Effector memory CD8-positive, alpha-beta T cell (primary cell): ENCODE data around the gene TUBGCP5.
"Not testable (repeated sequence)": the region's sequence is repeated elsewhere in the genome, so short reads cannot be mapped to it uniquely, and the experiment has no call there.

Source experiments
- ATAC-seq: fragments of 150-1000 bp; cut with Tn5 transposase; replicated peaks from 2 replicates; pipeline ENCODE4 v1.10.0; 2021; ENCODE audit warnings: mild to moderate bottlenecking, moderate library complexity
- DNase-seq, 3 experiments: peaks; one replicate each; pipeline ENCODE4 v3.0.0; 2021
- H3K27ac Mint-ChIP-seq, 2 donors: one replicate each; pipeline ENCODE4 v1.8.0; 2022; ENCODE audit warnings: mild to moderate bottlenecking in 2 of 2, mixed read lengths in 2 of 2, moderate library complexity in 2 of 2
- H3K27me3 Mint-ChIP-seq, 2 donors: one replicate each; pipeline ENCODE4 v1.8.0; 2022; ENCODE audit warnings: mixed read lengths in 2 of 2
- H3K36me3 Mint-ChIP-seq: one replicate; pipeline ENCODE4 v1.8.0; 2022; ENCODE audit warnings: mild to moderate bottlenecking, moderate library complexity, mixed read lengths; ENCODE audit not compliant: insufficient read depth
- H3K4me1 Mint-ChIP-seq, 2 donors: one replicate each; pipeline ENCODE4 v1.8.0; 2022; ENCODE audit warnings: low read depth in 2 of 2, mixed read lengths in 2 of 2
- H3K4me3 Mint-ChIP-seq, 2 donors: one replicate each; pipeline ENCODE4 v1.8.0; 2022; ENCODE audit warnings: mild to moderate bottlenecking in 2 of 2, mixed read lengths in 2 of 2, moderate library complexity in 2 of 2
- H3K9me3 Mint-ChIP-seq, 2 donors: one replicate each; pipeline ENCODE4 v1.8.0; 2022; ENCODE audit warnings: mixed read lengths in 2 of 2

The TUBGCP5 gene

DNA sequence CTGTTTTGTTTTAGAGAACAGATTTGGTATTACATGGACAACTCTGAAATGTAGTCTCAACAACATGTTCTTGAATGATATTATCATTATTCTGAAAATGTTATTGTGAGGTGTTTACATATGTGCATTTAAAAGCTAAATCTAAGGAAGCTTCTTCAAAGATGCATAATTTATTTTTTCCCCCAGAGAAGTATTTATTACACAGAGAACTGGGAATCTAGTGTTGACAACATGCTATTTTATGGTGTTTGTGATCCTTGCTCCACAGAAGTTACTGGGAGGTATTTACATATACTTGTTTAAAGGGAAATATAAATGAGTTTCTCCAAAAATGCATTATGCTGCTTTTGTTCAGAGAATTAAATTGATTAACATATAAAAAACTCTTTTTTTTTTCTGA, 18.3 kb upstream of the TUBGCP5 start:
- Mint-ChIP-seq H3K4me3 (no peak overlapping the region), H3K4me1 (no peaks in the 10 kb centered on the region), H3K36me3 (peaks cover 3% of the 10 kb centered on the region), H3K9me3 (peaks cover 0 to 2% of the 10 kb centered on the region in 2 donors), H3K27ac (no peak overlapping the region), H3K27me3 (peaks cover 0 to 14% of the 10 kb centered on the region in 2 donors)
- DNase-seq (no peak), ATAC-seq (no peak)

DNA sequence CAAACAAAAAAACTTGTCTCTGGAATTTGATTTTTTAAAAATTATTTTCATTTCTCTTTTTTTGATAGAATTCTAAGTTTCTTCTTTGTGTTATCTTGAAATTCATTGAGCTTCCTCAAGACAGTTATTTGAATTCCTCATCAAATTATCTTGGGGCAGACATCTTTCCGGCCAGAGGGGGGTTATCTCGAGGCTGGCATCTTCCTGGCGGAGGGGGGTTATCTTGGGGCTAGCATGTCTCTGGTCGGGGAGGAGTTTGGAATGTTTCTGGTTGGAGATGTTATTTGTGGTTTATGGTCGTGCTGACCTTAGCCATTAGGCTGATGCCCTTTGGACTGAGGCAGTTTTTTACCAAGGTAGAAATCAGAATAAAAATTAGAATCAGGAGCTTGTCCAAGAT, 15.9 kb upstream of the TUBGCP5 start:
- ATAC-seq (no peak), DNase-seq (no peak)
- Mint-ChIP-seq H3K36me3 (no peaks in the 10 kb centered on the region), H3K4me1 (no peaks in the 10 kb centered on the region), H3K27ac (no peak overlapping the region), H3K9me3 (peaks cover 0 to 2% of the 10 kb centered on the region in 2 donors), H3K27me3 (peaks cover 0 to 14% of the 10 kb centered on the region in 2 donors), H3K4me3 (no peak overlapping the region)

DNA sequence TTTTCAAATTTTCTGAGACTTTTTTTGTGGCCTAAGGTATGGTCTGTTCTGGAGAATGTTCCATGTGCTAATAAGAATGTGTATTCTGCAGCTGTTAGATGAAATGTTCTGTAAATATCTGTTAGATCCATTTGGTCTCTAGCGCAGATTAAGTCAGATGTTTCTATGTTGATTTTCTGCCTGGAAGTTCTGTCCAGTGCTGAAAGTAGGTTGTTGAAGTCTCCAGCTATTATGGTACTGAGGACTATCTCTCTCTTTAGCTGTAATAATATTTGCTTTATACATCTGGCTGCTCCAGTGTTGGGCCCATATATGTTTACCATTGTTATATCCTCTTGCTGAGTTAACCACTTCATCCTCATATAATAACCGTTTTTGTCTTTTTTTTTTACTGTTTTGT, 13.2 kb upstream of the TUBGCP5 start:
- Mint-ChIP-seq H3K27me3 (peaks cover 0 to 14% of the 10 kb centered on the region in 2 donors), H3K4me3 (no peak overlapping the region), H3K9me3 (peaks cover 0 to 2% of the 10 kb centered on the region in 2 donors), H3K36me3 (no peaks in the 10 kb centered on the region), H3K27ac (no peak overlapping the region), H3K4me1 (no peaks in the 10 kb centered on the region)
- no peak for DNase-seq
- ATAC-seq = no peak

DNA sequence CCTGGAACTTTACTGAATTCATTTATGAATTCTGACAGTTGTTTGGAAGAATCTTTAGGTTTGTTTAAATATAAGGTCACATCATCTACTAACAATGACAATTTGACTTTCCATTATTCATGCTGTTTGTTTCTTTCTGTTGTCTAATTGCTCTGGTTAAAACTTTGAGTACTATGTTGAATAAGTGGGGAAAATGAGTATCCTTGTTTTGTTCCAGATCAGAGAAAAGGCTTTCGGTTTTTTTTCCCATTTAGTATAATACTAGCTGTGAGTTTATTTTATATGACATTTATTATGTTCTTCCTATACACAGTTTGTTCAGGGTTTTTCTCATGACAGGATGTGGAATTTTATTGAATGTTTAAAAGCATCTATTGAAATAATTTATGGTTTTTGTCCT, 11.3 kb upstream of the TUBGCP5 start:
- Mint-ChIP-seq H3K36me3 (no peaks in the 10 kb centered on the region), H3K27me3 (peaks cover 0 to 5% of the 10 kb centered on the region in 2 donors), H3K4me1 (no peaks in the 10 kb centered on the region), H3K27ac (peak overlapping the region in 1 of 2 donors; percentile 5), H3K9me3 (no peaks in the 10 kb centered on the region), H3K4me3 (no peak overlapping the region)
- ATAC-seq (no peak), DNase-seq (no peak)

DNA sequence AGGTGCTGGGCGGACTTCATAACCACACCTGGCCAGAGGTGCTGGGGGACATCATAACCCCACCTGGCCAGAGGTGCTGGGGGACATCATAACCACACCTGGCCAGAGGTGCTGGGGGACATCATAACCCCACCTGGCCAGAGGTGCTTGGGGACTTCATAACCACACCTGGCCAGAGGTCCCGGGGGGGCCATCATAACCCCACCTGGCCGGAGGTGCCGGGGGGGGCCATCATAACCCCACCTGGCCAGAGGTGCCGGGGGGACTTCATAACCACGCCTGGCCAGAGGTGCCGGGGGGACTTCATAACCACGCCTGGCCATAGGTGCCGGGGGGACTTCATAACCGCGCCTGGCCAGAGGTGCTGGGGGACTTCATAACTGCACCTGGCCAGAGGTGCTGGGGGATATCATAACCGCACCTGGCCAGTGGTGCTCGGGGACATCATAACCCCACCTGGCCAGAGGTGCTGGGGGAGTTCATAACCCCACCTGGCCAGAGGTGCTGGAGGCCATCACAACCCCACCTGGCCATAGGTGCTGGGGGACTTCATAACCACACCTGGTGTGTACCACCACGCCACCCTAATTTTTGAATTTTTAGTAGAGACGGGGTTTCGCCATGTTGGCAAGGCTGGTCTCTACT, 10.7 kb upstream of the TUBGCP5 start:
- no peak for DNase-seq
- no peaks in the 10 kb centered on the region for H3K27me3 Mint-ChIP-seq
- H3K4me1 Mint-ChIP-seq = no peaks in the 10 kb centered on the region
- H3K27ac Mint-ChIP-seq = no peak overlapping the region
- H3K4me3 Mint-ChIP-seq = no peak overlapping the region
- no peaks in the 10 kb centered on the region for H3K36me3 Mint-ChIP-seq
- H3K9me3 Mint-ChIP-seq = no peaks in the 10 kb centered on the region
- no peak for ATAC-seq

DNA sequence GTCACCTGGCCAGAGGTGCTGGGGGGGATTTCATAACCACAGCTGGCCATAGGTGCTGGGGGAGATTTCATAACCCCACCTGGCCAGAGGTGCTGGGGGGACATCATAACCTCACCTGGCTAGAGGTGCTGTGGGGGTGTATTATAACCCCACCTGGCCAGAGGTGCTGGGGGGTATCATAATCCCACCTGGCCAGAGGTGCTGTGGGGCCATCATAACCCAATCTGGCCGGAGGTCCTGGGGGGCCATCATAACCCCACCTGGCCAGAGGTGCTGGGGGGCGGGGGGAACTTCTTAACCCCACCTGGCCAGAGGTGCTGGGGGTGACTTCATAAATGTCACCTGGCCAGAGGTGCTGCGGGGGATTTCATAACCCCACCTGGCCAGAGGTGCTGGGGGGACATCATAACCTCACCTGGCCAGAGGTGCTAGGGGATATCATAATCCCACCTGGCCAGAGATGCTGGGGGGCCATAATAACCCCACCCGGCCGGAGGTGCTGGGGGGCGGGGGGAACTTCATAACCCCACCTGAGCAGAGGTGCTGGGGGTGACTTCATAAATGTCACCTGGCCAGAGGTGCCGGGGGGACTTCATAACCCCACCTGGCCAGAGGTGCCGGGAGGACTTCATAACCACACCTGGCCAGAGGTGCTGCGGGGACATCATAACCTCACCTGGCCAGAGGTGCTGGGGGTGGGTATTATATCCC, 9.4 kb upstream of the TUBGCP5 start:
- H3K9me3 Mint-ChIP-seq, H3K27me3 Mint-ChIP-seq, ATAC-seq, H3K4me1 Mint-ChIP-seq, DNase-seq, H3K36me3 Mint-ChIP-seq, H3K4me3 Mint-ChIP-seq, H3K27ac Mint-ChIP-seq: not testable (repeated sequence)

DNA sequence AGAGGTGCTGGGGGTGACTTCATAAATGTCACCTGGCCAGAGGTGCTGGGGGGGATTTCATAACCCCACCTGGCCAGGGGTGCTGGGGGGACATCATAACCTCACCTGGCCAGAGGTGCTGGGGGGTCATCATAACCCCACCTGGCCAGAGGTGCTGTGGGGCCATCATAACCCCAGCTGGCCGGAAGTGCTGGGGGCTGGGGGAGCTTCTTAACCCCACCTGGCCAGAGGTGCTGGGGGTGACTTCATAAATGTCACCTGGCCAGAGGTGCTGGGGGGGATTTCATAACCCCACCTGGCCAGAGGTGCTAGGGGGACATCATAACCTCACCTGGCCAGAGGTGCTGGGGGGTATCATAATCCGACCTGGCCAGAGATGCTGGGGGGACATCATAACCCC, 4.6 kb upstream of the TUBGCP5 start:
- H3K27me3 Mint-ChIP-seq, H3K9me3 Mint-ChIP-seq, ATAC-seq, H3K4me3 Mint-ChIP-seq, DNase-seq, H3K27ac Mint-ChIP-seq, H3K4me1 Mint-ChIP-seq, H3K36me3 Mint-ChIP-seq: not testable (repeated sequence)

DNA sequence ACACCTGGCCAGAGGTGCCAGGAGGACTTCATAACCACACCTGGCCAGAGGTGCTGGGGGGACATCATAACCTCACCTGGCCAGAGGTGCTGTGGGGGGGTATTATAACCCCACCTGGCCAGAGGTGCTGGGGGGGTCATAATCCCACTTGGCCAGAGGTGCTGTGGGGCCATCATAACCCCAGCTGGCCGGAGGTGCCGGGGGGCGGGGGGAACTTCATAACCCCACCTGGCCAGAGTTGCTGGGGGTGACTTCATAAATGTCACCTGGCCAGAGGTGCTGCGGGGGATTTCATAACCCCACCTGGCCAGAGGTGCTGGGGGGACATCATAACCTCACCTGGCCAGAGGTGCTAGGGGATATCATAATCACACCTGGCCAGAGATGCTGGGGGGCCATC, 4.2 kb upstream of the TUBGCP5 start:
- not testable (repeated sequence) for H3K27me3 Mint-ChIP-seq, H3K4me3 Mint-ChIP-seq, ATAC-seq, H3K9me3 Mint-ChIP-seq, H3K27ac Mint-ChIP-seq, DNase-seq
- Mint-ChIP-seq H3K4me1 (peaks cover 8 to 10% of the 10 kb centered on the region in 2 donors), H3K36me3 (peaks cover 11% of the 10 kb centered on the region)

DNA sequence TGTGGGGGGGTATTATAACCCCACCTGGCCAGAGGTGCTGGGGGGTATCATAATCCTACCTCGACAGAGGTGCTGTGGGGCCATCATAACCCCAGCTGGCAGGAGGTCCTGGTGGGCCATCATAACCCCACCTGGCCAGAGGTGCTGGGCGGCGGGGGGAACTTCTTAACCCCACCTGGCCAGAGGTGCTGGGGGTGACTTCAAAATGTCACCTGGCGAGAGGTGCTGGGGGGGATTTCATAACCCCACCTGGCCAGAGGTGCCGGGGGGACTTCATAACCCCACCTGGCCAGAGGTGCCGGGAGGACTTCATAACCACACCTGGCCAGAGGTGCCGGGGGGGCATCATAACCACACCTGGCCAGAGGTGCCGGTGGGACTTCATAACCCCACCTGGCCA, 2.4 kb upstream of the TUBGCP5 start:
- H3K9me3 Mint-ChIP-seq, H3K4me3 Mint-ChIP-seq, DNase-seq, ATAC-seq, H3K27ac Mint-ChIP-seq, H3K27me3 Mint-ChIP-seq: not testable (repeated sequence)
- peaks cover 10 to 13% of the 10 kb centered on the region in 2 donors for H3K4me1 Mint-ChIP-seq
- H3K36me3 Mint-ChIP-seq = peaks cover 11% of the 10 kb centered on the region

DNA sequence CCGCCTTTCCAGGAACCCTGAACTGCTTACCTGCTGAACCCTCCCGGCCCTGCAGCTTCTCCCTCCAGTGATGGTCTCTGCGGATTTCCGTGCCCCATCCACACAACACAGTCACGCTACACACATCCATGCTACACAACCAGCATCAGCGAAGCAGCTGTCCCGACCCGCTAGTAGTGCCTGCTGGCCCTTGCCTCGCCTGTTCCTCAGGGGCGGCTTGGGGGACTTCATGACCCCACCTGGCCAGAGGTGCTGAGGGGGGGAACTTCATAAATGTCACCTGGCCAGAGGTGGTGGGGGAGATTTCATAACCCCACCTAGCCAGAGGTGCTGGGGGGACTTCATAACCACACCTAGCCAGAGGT, 530 bp upstream of the TUBGCP5 start:
- no peak for DNase-seq
- peak; percentile 4 for ATAC-seq
- peak overlapping the region; percentile 58 to 81 for H3K27ac Mint-ChIP-seq
- no peaks in the 10 kb centered on the region for H3K27me3 Mint-ChIP-seq
- peak overlapping the region; percentile 85 to 92 for H3K4me3 Mint-ChIP-seq
- no peaks in the 10 kb centered on the region for H3K9me3 Mint-ChIP-seq
- peaks cover 15 to 18% of the 10 kb centered on the region in 2 donors for H3K4me1 Mint-ChIP-seq
- peaks cover 17% of the 10 kb centered on the region for H3K36me3 Mint-ChIP-seq

DNA sequence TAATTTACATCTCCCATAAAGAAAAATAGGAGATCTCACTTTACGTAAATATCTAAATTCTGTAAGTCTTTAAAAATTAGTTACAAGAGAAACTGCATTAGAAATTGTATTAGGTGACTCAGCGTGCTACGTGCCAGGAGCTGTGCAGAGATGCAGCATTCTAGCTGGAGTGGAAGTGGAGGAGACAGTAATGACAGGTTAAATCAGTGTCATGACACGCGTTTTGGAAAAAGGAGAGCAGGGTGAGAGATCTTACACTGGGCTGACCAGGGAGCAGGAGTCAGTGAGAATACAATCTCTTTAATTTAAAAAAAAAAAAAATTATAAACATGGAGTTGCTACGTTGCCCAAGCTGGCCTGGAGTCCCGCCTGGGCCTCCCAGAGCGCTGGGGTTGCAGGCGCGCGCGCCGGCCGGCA, 635 bp downstream of the TUBGCP5 start:
- H3K4me3 Mint-ChIP-seq = peak overlapping the region; percentile 85 to 92
- peak overlapping the region; percentile 89 to 90 for H3K27ac Mint-ChIP-seq
- H3K36me3 Mint-ChIP-seq = peaks cover 26% of the 10 kb centered on the region
- H3K4me1 Mint-ChIP-seq = peaks cover 15 to 18% of the 10 kb centered on the region in 2 donors
- H3K27me3 Mint-ChIP-seq = no peaks in the 10 kb centered on the region
- no peaks in the 10 kb centered on the region for H3K9me3 Mint-ChIP-seq
- ATAC-seq (peak; percentile 1), DNase-seq (no peak)

DNA sequence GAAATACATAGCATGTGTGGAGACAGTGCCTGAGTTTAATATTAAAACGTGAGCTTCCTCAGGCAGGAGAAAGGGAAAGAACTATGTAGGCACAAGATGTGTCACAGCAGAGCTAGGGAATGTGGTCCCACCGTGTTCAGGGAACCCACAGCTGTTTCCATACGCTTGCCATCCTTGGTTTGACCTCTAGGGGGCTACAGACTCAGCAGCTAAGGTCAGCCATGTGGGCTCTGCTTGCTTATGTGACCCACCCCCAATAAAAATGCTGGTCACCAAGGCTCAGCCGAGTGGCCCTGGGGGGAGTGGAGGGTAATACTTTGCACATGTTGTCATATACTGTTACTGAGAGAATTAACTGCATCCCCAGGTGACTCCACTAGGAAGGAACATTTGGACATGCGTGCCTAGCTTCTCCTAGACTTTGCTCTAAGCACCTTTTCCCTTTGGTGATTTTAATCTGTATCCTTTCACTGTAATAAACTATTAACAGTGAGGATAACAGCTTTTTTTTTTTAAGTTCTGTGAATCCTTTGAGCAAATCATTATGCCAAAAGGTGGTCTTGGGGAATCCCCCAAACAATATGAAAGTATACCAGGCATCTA, 3.3 kb downstream of the TUBGCP5 start:
- Mint-ChIP-seq H3K4me3 (no peak overlapping the region), H3K27me3 (no peaks in the 10 kb centered on the region), H3K9me3 (no peaks in the 10 kb centered on the region), H3K4me1 (peaks cover 15 to 18% of the 10 kb centered on the region in 2 donors), H3K27ac (no peak overlapping the region), H3K36me3 (peaks cover 40% of the 10 kb centered on the region)
- peak; percentile 37 to 43 (median 39) for DNase-seq
- ATAC-seq = no peak

DNA sequence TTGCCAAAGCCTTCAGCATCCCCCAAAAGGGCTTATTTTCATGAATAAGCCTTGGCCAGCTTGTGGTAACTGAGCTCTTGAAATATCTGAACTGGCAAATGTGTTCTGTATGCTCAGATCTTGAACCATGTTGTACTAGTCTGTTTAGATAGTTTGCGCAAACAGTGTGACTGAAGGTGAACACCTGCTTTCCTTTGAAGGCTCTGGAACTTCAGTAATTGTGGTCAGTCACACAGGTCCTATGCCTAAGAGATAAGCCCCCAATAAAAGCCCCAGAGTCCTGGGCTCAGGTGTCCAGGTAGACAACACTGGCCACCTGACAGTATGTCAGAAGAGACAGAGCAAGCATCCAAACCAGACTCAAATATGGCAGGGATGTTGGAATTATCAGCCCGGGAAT, 5.4 kb downstream of the TUBGCP5 start:
- no peak overlapping the region for H3K27ac Mint-ChIP-seq
- no peaks in the 10 kb centered on the region for H3K27me3 Mint-ChIP-seq
- no peak overlapping the region for H3K4me3 Mint-ChIP-seq
- ATAC-seq (no peak), DNase-seq (no peak)
- H3K36me3 Mint-ChIP-seq = peaks cover 54% of the 10 kb centered on the region
- peaks cover 7 to 14% of the 10 kb centered on the region in 2 donors for H3K4me1 Mint-ChIP-seq
- H3K9me3 Mint-ChIP-seq = no peaks in the 10 kb centered on the region

DNA sequence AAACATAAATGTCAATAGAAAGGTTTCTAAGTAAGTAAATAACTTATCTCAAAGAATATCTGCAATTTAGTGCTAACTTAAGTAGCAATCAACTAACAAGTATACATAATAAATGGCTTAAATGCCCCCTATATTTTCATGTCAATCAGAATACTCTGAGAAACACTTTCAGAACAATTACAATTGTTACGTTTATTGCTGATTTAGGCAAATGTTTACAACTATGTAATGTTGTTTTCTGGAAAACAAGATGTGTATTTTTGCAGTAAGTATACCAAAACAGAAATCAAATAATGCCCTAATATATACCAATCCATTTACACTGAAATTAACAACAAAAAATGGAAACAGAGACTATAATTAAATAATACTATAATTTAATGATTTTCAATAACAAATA, 13.2 kb downstream of the TUBGCP5 start:
- H3K36me3 Mint-ChIP-seq = peaks cover 93% of the 10 kb centered on the region

More for the DNA sequence above, 13.2 kb downstream of the TUBGCP5 start:
- Mint-ChIP-seq H3K27me3 (no peaks in the 10 kb centered on the region), H3K4me1 (peaks cover 0 to 3% of the 10 kb centered on the region in 2 donors), H3K27ac (no peak overlapping the region), H3K4me3 (no peak overlapping the region), H3K9me3 (no peaks in the 10 kb centered on the region)
- DNase-seq = no peak
- no peak for ATAC-seq
